Measurements from ENCODE around the gene LY86.

- TF ChIP-seq CTCF (IDR thresholded peaks at IDR 0.05) = no peak
- no peak for TF ChIP-seq POLR2A (IDR thresholded peaks at IDR 0.05)
These were observed 597 bp downstream of the LY86 start for GRCh38 chr6:6588924-6589709.

Data from uterus (tissue), 2 donors.